ENCODE data around the gene UCKL1.

UCKL1 gene

DNA sequence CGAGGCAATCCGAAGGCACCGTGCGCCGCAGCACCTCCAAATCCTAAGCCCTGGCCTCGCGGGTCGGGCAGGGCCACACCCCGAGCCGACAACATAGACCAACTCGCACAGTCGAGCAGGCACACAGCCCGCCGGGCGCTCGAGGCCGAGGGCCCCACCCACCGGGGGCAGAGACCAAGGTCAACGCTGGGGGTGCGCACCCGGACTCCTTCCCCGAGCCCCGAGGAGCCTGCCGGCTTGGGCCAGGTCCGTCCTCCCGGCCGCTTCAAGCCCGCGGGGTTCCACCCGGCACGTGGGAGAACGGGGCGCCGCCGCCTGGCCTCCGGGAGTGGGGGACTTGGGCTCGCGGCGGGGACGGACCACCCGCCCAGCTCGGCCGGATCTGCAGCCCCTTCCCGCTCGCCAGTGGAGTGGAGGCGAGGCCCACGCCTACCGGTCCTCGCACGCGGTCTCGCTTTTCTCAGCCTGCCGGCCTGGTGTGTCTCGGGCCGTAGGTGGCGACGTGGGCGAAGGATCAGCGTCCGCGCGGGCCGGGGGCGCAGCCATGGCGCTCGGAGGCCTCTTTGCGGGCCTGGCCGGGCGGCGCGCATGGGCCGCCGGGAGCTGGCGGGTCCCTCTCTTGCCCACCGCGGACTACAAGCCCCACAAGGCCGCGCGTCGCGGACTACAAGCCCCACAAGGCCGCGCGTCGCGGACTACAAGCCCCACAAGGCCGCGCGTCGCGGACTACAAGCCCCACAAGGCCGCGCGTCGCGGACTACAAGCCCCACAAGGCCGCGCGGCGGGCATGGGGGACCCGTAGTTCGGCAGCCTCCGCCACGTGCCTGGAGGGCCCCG, at the start of gene UCKL1:
Gene UCKL1 (minus strand): TSS at position 590 of the 837 bp plus-strand sequence. CDS start 44 bp downstream, at position 546.
- TF ChIP-seq, protein P1, sequence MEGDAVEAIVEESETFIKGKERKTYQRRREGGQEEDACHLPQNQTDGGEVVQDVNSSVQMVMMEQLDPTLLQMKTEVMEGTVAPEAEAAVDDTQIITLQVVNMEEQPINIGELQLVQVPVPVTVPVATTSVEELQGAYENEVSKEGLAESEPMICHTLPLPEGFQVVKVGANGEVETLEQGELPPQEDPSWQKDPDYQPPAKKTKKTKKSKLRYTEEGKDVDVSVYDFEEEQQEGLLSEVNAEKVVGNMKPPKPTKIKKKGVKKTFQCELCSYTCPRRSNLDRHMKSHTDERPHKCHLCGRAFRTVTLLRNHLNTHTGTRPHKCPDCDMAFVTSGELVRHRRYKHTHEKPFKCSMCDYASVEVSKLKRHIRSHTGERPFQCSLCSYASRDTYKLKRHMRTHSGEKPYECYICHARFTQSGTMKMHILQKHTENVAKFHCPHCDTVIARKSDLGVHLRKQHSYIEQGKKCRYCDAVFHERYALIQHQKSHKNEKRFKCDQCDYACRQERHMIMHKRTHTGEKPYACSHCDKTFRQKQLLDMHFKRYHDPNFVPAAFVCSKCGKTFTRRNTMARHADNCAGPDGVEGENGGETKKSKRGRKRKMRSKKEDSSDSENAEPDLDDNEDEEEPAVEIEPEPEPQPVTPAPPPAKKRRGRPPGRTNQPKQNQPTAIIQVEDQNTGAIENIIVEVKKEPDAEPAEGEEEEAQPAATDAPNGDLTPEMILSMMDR (IDR thresholded peaks at IDR 0.05; ENCODE audit: poor library complexity, severe bottlenecking): peak; percentile 70
- Histone ChIP-seq H3K4me3 (ENCODE audit: severe bottlenecking) (peak within 1 kb of the TSS; percentile 88), H3K27me3 (ENCODE audit: insufficient read depth, poor library complexity, severe bottlenecking) (no peaks in the 10 kb centered on the region), H3K4me1 (ENCODE audit: insufficient read depth, poor library complexity, severe bottlenecking) (peaks cover 14% of the 10 kb centered on the region), H3K36me3 (ENCODE audit: low read depth) (peaks cover 14% of the 10 kb centered on the region), H3K9me3 (ENCODE audit: severe bottlenecking) (no peaks in the 10 kb centered on the region), H3K27ac (ENCODE audit: poor library complexity, severe bottlenecking) (peak within 1 kb of the TSS; percentile 74)
- DNase-seq (ENCODE audit: low spot score): peak; percentile 88
- peak; percentile 67 for ATAC-seq (ENCODE audit: low read depth)

- DNase-seq (ENCODE audit: low spot score): no peak
- Histone ChIP-seq H3K4me1 (ENCODE audit: insufficient read depth, poor library complexity, severe bottlenecking) (no peaks in the 10 kb centered on the region), H3K27ac (ENCODE audit: poor library complexity, severe bottlenecking) (no peak overlapping the region), H3K36me3 (ENCODE audit: low read depth) (peaks cover 90% of the 10 kb centered on the region), H3K9me3 (ENCODE audit: severe bottlenecking) (peaks cover 4% of the 10 kb centered on the region), H3K4me3 (ENCODE audit: severe bottlenecking) (no peak overlapping the region), H3K27me3 (ENCODE audit: insufficient read depth, poor library complexity, severe bottlenecking) (no peaks in the 10 kb centered on the region)
- no peak for ATAC-seq (ENCODE audit: low read depth)
- TF ChIP-seq, protein P1 (IDR thresholded peaks at IDR 0.05; ENCODE audit: poor library complexity, severe bottlenecking): no peak
Measured at GRCh38 chr20:64005394-64005793, 49.2 kb upstream of the UCKL1 start.

- TF ChIP-seq, protein P1 (IDR thresholded peaks at IDR 0.05; ENCODE audit: poor library complexity, severe bottlenecking): no peak
- H3K27ac ChIP-seq (ENCODE audit: poor library complexity, severe bottlenecking): no peak overlapping the region
- no peak; the same call in 2 of the 3 replicates for ATAC-seq (ENCODE audit: low read depth)
- H3K9me3 ChIP-seq (ENCODE audit: severe bottlenecking): peaks cover 4% of the 10 kb centered on the region
- peaks cover 90% of the 10 kb centered on the region for H3K36me3 ChIP-seq (ENCODE audit: low read depth)
- no peaks in the 10 kb centered on the region for H3K27me3 ChIP-seq (ENCODE audit: insufficient read depth, poor library complexity, severe bottlenecking)
- H3K4me1 ChIP-seq (ENCODE audit: insufficient read depth, poor library complexity, severe bottlenecking): no peaks in the 10 kb centered on the region
- no peak overlapping the region for H3K4me3 ChIP-seq (ENCODE audit: severe bottlenecking)
- no peak for DNase-seq (ENCODE audit: low spot score)
Measured at GRCh38 chr20:64003960-64004725, 47.9 kb upstream of the UCKL1 start.

- Histone ChIP-seq H3K27ac (ENCODE audit: poor library complexity, severe bottlenecking) (no peak overlapping the region), H3K27me3 (ENCODE audit: insufficient read depth, poor library complexity, severe bottlenecking) (no peaks in the 10 kb centered on the region), H3K4me1 (ENCODE audit: insufficient read depth, poor library complexity, severe bottlenecking) (no peaks in the 10 kb centered on the region), H3K9me3 (ENCODE audit: severe bottlenecking) (no peaks in the 10 kb centered on the region), H3K36me3 (ENCODE audit: low read depth) (peaks cover 94% of the 10 kb centered on the region), H3K4me3 (ENCODE audit: severe bottlenecking) (no peak overlapping the region)
- no peak for DNase-seq (ENCODE audit: low spot score)
- ATAC-seq (ENCODE audit: low read depth): no peak; the same call in 2 of the 3 replicates
- TF ChIP-seq, protein P1 (IDR thresholded peaks at IDR 0.05; ENCODE audit: poor library complexity, severe bottlenecking): no peak
Measured at GRCh38 chr20:64001607-64002011, 45.4 kb upstream of the UCKL1 start.
